ENCODE data around the gene ICAM3. TPM values are rescaled to one million over a fixed set of nuclear protein-coding genes. Genes with fewer than 3 reads are reported as not detected.

The ICAM3 gene
- polyA plus RNA-seq, 1 donor, result 5.3 TPM

GRCh38 chr19:10284065-10284959 lies 55.1 kb downstream of the ICAM3 start:
- H3K27me3 ChIP-seq (ENCODE audit: control insufficient read depth, insufficient read depth, low read length), result peaks cover 31% of the 10 kb centered on the region

More at GRCh38 chr19:10284065-10284959, 55.1 kb downstream of the ICAM3 start:
- no peak for DNase-seq
- Histone ChIP-seq H3K9me3 (ENCODE audit: control insufficient read depth, low read depth, low read length) (peaks cover 4% of the 10 kb centered on the region), H3K36me3 (ENCODE audit: control insufficient read depth, insufficient read depth, low read length) (peaks cover 23% of the 10 kb centered on the region), H3K27ac (ENCODE audit: low read length) (no peak overlapping the region), H3K4me3 (ENCODE audit: low read length) (no peak overlapping the region), H3K4me1 (ENCODE audit: control insufficient read depth, insufficient read depth, low read length) (peaks cover 25% of the 10 kb centered on the region)
- WGBS (ENCODE audit: insufficient coverage, low lambda C conversion rate), result no CpG with 5 or more reads among the region's 34 CpGs

Other genes starting within 250 kb of the ICAM3 start
- gene ANGPTL6, start 236.9 kb downstream of the ICAM3 start, polyA plus RNA-seq, result 6.6 TPM
- gene PPAN, start 233.3 kb downstream of the ICAM3 start, polyA plus RNA-seq, result 41.3 TPM
- 14.4 TPM for gene P2RY11, start 227.9 kb downstream of the ICAM3 start, polyA plus RNA-seq
- gene EIF3G, start 219.7 kb downstream of the ICAM3 start, polyA plus RNA-seq, result 221 TPM
- 51.9 TPM for gene DNMT1, start 144.7 kb downstream of the ICAM3 start, polyA plus RNA-seq
- 4.4 TPM for gene S1PR2, start 108.3 kb downstream of the ICAM3 start, polyA plus RNA-seq
- 37.2 TPM for gene MRPL4, start 87.4 kb downstream of the ICAM3 start, polyA plus RNA-seq
- 14.8 TPM for gene ICAM1, start 68.5 kb downstream of the ICAM3 start, polyA plus RNA-seq
- 1.2 TPM for gene ICAM4, start 52.7 kb downstream of the ICAM3 start, polyA plus RNA-seq
- gene ICAM5, start 49.7 kb downstream of the ICAM3 start, polyA plus RNA-seq, result 0.87 TPM
- gene ZGLP1, start 29.8 kb downstream of the ICAM3 start, polyA plus RNA-seq, result 7.6 TPM
- gene FDX2, start 23.6 kb downstream of the ICAM3 start, polyA plus RNA-seq, result 17.9 TPM
- gene RAVER1, start 6.1 kb downstream of the ICAM3 start, polyA plus RNA-seq, result 45.2 TPM
- gene TYK2, start 40.9 kb upstream of the ICAM3 start, polyA plus RNA-seq, result 111 TPM
- gene CDC37, start 63.9 kb upstream of the ICAM3 start, polyA plus RNA-seq, result 155 TPM
- 2.2 TPM for gene PDE4A, start 80.9 kb upstream of the ICAM3 start, polyA plus RNA-seq
- gene KEAP1, start 163.7 kb upstream of the ICAM3 start, polyA plus RNA-seq, result 36.7 TPM
- gene S1PR5, start 177.8 kb upstream of the ICAM3 start, polyA plus RNA-seq, result 0.96 TPM
- 30.0 TPM for gene ATG4D, start 204.3 kb upstream of the ICAM3 start, polyA plus RNA-seq
- 22.1 TPM for gene KRI1, start 226.4 kb upstream of the ICAM3 start, polyA plus RNA-seq
- gene CDKN2D, start 229.4 kb upstream of the ICAM3 start, polyA plus RNA-seq, result 10.3 TPM
- gene AP1M2, start 247.7 kb upstream of the ICAM3 start, polyA plus RNA-seq, result 69.2 TPM